Keratinocyte (primary cell): Measurements from ENCODE around the gene MTMR4. TPM values are rescaled to one million over a fixed set of nuclear protein-coding genes. Genes with fewer than 3 reads are reported as not detected.
"Not testable (repeated sequence)": the region's sequence is repeated elsewhere in the genome, so short reads cannot be mapped to it uniquely, and the experiment has no call there.

Experiments
- DNase-seq: peaks from one replicate; pipeline ENCODE4 v3.0.0-alpha.2; 2011; ENCODE audit warnings: low read depth, missing footprints, low spot score
- FAIRE-seq: peaks from 2 replicates; lab custom pipeline; 2011; peaks lifted over from hg19 to GRCh38; lab: Jason Lieb, UNC
- H2AFZ ChIP-seq: 2 replicates; pipeline ENCODE4 v1.6.0; 2012; ENCODE audit warnings: low read length, control low read depth, inconsistent platforms; ENCODE audit not compliant: control insufficient read depth
- H3K27ac ChIP-seq: 2 replicates; pipeline ENCODE4 v1.5.1; 2011; ENCODE audit warnings: low read length; ENCODE audit not compliant: control insufficient read depth, insufficient read depth
- H3K27me3 ChIP-seq: 3 replicates; pipeline ENCODE4 v1.6.0; 2011; ENCODE audit warnings: low read length; ENCODE audit not compliant: control insufficient read depth, insufficient read depth; ENCODE audit errors: extremely low read depth
- H3K36me3 ChIP-seq, 2 experiments: 2 replicates in 1 of 2; 3 replicates in 1 of 2; pipeline ENCODE4 v1.5.1; 2011; ENCODE audit warnings: low read length in 2 of 2, mild to moderate bottlenecking in 1 of 2; ENCODE audit not compliant: control insufficient read depth in 2 of 2, insufficient read depth in 2 of 2; ENCODE audit errors: extremely low read depth in 1 of 2
- H3K4me1 ChIP-seq: 3 replicates; pipeline ENCODE4 v1.5.1; 2011; ENCODE audit warnings: low read length; ENCODE audit not compliant: control insufficient read depth, insufficient read depth; ENCODE audit errors: extremely low read depth
- H3K4me2 ChIP-seq: 3 replicates; pipeline ENCODE4 v1.6.0; 2011; ENCODE audit warnings: low read depth, low read length; ENCODE audit not compliant: control insufficient read depth, insufficient read depth; ENCODE audit errors: extremely low read depth
- H3K4me3 ChIP-seq, 3 experiments: fragments of 200-600 bp in 1 of 3; sonication (generic) in 1 of 3; 2 replicates in 2 of 3; 3 replicates in 1 of 3; pipeline ENCODE4 v1.5.1; 2011 to 2016; ENCODE audit warnings: low read length in 3 of 3, mild to moderate bottlenecking in 3 of 3, control low read depth in 2 of 3, inconsistent platforms in 1 of 3, low read depth in 1 of 3, mixed read lengths in 1 of 3, mixed run types in 1 of 3, moderate library complexity in 1 of 3; ENCODE audit not compliant: control insufficient read depth in 2 of 3, insufficient read depth in 2 of 3; ENCODE audit errors: extremely low read depth in 1 of 3
- H3K79me2 ChIP-seq: 2 replicates; pipeline ENCODE4 v1.6.0; 2012; ENCODE audit warnings: low read length; ENCODE audit not compliant: control insufficient read depth, insufficient read depth
- H3K9ac ChIP-seq: 3 replicates; pipeline ENCODE4 v1.6.0; 2011; ENCODE audit warnings: low read length; ENCODE audit not compliant: control insufficient read depth, insufficient read depth; ENCODE audit errors: extremely low read depth
- H3K9me1 ChIP-seq: 3 replicates; pipeline ENCODE4 v1.6.0; 2011; ENCODE audit warnings: low read length; ENCODE audit not compliant: control insufficient read depth, insufficient read depth; ENCODE audit errors: extremely low read depth
- H3K9me3 ChIP-seq: 2 replicates; pipeline ENCODE4 v1.5.1; 2012; ENCODE audit warnings: low read depth, low read length; ENCODE audit not compliant: control insufficient read depth
- H4K20me1 ChIP-seq: 3 replicates; pipeline ENCODE4 v1.6.0; 2011; ENCODE audit warnings: low read length; ENCODE audit not compliant: control insufficient read depth, insufficient read depth; ENCODE audit errors: extremely low read depth
- EZH2 ChIP-seq: IDR thresholded peaks from one replicate; pipeline ENCODE4 v1.6.1; 2012; ENCODE audit warnings: inconsistent platforms, mild to moderate bottlenecking, low read length, moderate library complexity
- dilution Hi-C: fragments of 300-500 bp; cut with MboI; formaldehyde crosslinking; loops from one replicate; pipeline ENCODE4 v1.7.0; 2020; ENCODE audit warnings: low sequenced_read_pairs; ENCODE audit not compliant: extremely low pct_ligation_motif_present
- polyA plus RNA-seq, 5 experiments: library from polyadenylated mRNA; depleted of rRNA in 3 of 5; stranded (reverse) in 3 of 5; stranded (forward) in 1 of 5; unstranded in 1 of 5; fragments of >200 nt; gene quantifications; 1 replicate in 1 of 5; 2 replicates in 3 of 5; 3 replicates in 1 of 5; pipeline versions ENCODE4 v1.2.1 to v1.2.3, GENCODE V29; 2011 to 2012; ENCODE audit warnings: missing spikeins in 2 of 5, low read depth in 1 of 5, low replicate concordance in 1 of 5
- TF ChIP-seq, protein P1 (sequence below), 3 experiments: IDR thresholded peaks in 1 of 3; conservative IDR thresholded peaks in 1 of 3; optimal IDR thresholded peaks in 1 of 3; 2 replicates in 2 of 3; 3 replicates in 1 of 3; pipeline versions ENCODE3 to v1.5.1; 2011; ENCODE audit warnings: low read length in 3 of 3, mild to moderate bottlenecking in 3 of 3, moderate library complexity in 2 of 3, control low read depth in 1 of 3, inconsistent platforms in 1 of 3; ENCODE audit not compliant: insufficient read depth in 2 of 3; ENCODE audit errors: extremely low read depth in 1 of 3

MTMR4 gene
- polyA plus RNA-seq, 1 donor (not counting 4 experiments of a cell fraction or from before 2014, with no cell fraction given): 18.9 TPM

DNA sequence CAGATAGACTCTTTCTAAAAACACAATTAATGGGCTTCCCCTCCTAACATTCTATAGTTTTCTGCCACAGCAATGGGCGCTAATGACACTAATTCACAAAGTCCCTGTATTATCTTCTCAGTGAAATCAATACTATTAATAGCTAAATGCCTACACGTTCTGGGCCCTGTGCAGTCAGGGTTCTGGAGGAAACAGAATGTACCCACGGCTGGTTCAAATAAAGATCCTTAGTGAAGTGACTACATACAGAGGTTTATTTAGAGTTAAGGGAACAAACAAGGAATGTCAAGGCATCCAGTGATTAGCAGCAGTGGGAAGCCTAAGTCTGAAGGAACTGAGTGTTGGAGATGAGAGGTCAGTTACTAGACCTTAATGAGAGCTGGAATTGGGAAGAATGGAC is 43.5 kb upstream of the MTMR4 start:
- no peaks in the 10 kb centered on the region for H3K36me3 ChIP-seq
- TF ChIP-seq, protein P1, sequence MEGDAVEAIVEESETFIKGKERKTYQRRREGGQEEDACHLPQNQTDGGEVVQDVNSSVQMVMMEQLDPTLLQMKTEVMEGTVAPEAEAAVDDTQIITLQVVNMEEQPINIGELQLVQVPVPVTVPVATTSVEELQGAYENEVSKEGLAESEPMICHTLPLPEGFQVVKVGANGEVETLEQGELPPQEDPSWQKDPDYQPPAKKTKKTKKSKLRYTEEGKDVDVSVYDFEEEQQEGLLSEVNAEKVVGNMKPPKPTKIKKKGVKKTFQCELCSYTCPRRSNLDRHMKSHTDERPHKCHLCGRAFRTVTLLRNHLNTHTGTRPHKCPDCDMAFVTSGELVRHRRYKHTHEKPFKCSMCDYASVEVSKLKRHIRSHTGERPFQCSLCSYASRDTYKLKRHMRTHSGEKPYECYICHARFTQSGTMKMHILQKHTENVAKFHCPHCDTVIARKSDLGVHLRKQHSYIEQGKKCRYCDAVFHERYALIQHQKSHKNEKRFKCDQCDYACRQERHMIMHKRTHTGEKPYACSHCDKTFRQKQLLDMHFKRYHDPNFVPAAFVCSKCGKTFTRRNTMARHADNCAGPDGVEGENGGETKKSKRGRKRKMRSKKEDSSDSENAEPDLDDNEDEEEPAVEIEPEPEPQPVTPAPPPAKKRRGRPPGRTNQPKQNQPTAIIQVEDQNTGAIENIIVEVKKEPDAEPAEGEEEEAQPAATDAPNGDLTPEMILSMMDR (optimal IDR thresholded peaks at IDR 0.05 in 1 of 3, IDR thresholded peaks at IDR 0.05 in 1 of 3, conservative IDR thresholded peaks at IDR 0.05 in 1 of 3; ENCODE audit: extremely low read depth in 1 of 3, insufficient read depth in 2 of 3, low read length in 3 of 3): no peak
- TF ChIP-seq EZH2: no peak
- H3K79me2 ChIP-seq: no peaks in the 10 kb centered on the region
- no peak for FAIRE-seq
- no peaks in the 10 kb centered on the region for H4K20me1 ChIP-seq
- H2AFZ ChIP-seq: no peak overlapping the region
- H3K27me3 ChIP-seq: no peaks in the 10 kb centered on the region
- DNase-seq: no peak
- H3K9ac ChIP-seq: no peak overlapping the region
- H3K4me2 ChIP-seq: no peak overlapping the region
- peaks cover 12% of the 10 kb centered on the region for H3K4me1 ChIP-seq
- H3K9me3 ChIP-seq: no peaks in the 10 kb centered on the region
- dilution Hi-C loops: no loop called here
- no peaks in the 10 kb centered on the region for H3K9me1 ChIP-seq
- no peak overlapping the region for H3K4me3 ChIP-seq
- H3K27ac ChIP-seq: no peak overlapping the region

DNA sequence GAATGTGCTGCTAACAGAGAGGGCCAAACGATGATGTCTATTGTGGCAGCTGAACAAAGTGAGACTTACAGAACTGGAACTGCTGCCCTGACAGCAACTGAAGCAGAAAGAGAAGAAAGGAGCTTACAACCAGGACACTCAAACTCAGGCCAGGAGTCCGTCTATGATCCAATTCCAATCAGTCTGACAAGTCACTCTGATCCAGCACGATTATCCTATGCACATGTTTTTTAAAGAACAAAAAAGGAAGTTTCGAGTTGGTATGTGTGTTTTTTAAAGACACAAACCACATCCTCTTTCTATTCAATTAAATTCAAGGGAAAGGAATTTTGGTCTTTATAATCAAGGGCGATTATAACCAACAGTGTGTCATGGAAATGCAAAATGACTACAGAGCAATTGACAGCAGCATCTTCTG is 42.4 kb upstream of the MTMR4 start:
- Histone ChIP-seq H4K20me1 (no peaks in the 10 kb centered on the region), H3K4me2 (no peak overlapping the region), H3K9me3 (no peaks in the 10 kb centered on the region), H3K9me1 (no peaks in the 10 kb centered on the region), H3K79me2 (no peaks in the 10 kb centered on the region), H2AFZ (peak overlapping the region; percentile 71), H3K4me1 (peaks cover 12% of the 10 kb centered on the region), H3K4me3 (no peak overlapping the region), H3K27ac (no peak overlapping the region), H3K27me3 (no peaks in the 10 kb centered on the region), H3K9ac (no peak overlapping the region), H3K36me3 (no peaks in the 10 kb centered on the region)
- DNase-seq (no peak), FAIRE-seq (peak; percentile 59)
- TF ChIP-seq, protein P1 (optimal IDR thresholded peaks at IDR 0.05 in 1 of 3, IDR thresholded peaks at IDR 0.05 in 1 of 3, conservative IDR thresholded peaks at IDR 0.05 in 1 of 3; ENCODE audit: extremely low read depth in 1 of 3, insufficient read depth in 2 of 3, low read length in 3 of 3): no peak
- TF ChIP-seq EZH2: no peak
- dilution Hi-C loops: no loop called here

DNA sequence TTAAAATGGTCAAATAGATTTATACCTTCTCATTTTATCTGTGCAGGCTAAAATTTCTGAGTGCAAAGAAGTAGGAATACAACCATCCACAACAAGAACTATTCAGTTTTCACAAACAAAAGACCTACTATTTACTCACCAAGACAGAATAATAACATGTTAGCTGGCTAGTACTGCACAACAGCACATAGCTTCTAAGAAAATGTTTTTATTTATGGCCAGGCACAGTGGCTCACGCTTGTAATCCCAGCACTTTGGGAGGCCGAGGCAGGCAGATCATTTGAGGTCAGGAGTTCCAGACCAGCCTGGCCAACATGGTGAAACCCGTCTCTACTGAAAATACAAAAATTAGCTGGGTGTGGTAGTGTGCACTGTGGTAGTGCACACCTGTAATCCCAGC is 40.7 kb upstream of the MTMR4 start:
- FAIRE-seq, H3K4me2 ChIP-seq, H3K9me3 ChIP-seq, H3K9ac ChIP-seq, H3K4me3 ChIP-seq, H3K79me2 ChIP-seq, H4K20me1 ChIP-seq, H3K9me1 ChIP-seq, H2AFZ ChIP-seq, DNase-seq, H3K36me3 ChIP-seq, dilution Hi-C loops, H3K27me3 ChIP-seq, H3K27ac ChIP-seq: not testable (repeated sequence)
- H3K4me1 ChIP-seq: peaks cover 12% of the 10 kb centered on the region
